ENCODE results near the gene PTX3. TPM values are rescaled to one million over a fixed set of nuclear protein-coding genes. Genes with fewer than 3 reads are reported as not detected.

Gene PTX3
- total and polyA plus RNA-seq, 10 of the 15 experiments (the other 5 are each of a cell fraction or from before 2014, with no cell fraction given) = 0.03 to 0.11 (median 0.06) TPM; not detected in 7

- RAD21 ChIA-PET (ENCODE audit: unreplicated experiment) = no interaction called here
- in situ Hi-C loops (cut with MboI) (no loop called here), intact Hi-C loops (cut with micrococcal nuclease; ENCODE audit: unreplicated experiment) (no loop called here)
- 19% methylated on average over 4 of the region's 4 CpGs for WGBS (ENCODE audit: insufficient coverage, insufficient replicate concordance, low lambda C conversion rate, missing lambda C conversion rate)
- no peaks in the 10 kb centered on the region for H3K4me1 ChIP-seq (ENCODE audit: control insufficient read depth, insufficient read depth, low read length)
- H3K4me2 ChIP-seq (ENCODE audit: control insufficient read depth, insufficient read depth) = no peak overlapping the region
- FAIRE-seq (no peak), DNase-seq (ENCODE audit: low read depth, low spot score) (no peak), ATAC-seq (no peak)
- SMC1A ChIA-PET (ENCODE audit: uncharacterized antibody, unreplicated experiment) = no interaction called here
- no peaks in the 10 kb centered on the region for H3K9me3 ChIP-seq (replicated peaks; ENCODE audit: control insufficient read depth, insufficient read depth, low read length)
- POLR2A ChIA-PET = no interaction called here
- H3K27me3 ChIP-seq (replicated peaks in 1 of 2; ENCODE audit: control insufficient read depth in 2 of 2, insufficient read depth in 2 of 2, low read length in 1 of 2) = no peaks in the 10 kb centered on the region
- BruUV-seq (replicated peaks) = no TSS peak
- no peak for TF ChIP-seq ZNF592 (IDR thresholded peaks at IDR 0.05)
- no peak for TF ChIP-seq TBL1XR1 (IDR thresholded peaks at IDR 0.05; ENCODE audit: low read depth, low read length)
- TF ChIP-seq POLR2AphosphoS2 (IDR thresholded peaks at IDR 0.05; ENCODE audit: low read depth, low read length) = no peak
- TF ChIP-seq STAT3 (IDR thresholded peaks at IDR 0.05; ENCODE audit: low read depth, low read length) = no peak
- TF ChIP-seq RAD21 (IDR thresholded peaks at IDR 0.05; ENCODE audit: insufficient read depth, low read depth, low read length) = no peak
- no peak for TF ChIP-seq YY1 (IDR thresholded peaks at IDR 0.05; ENCODE audit: low read depth, low read length)
- no peak for TF ChIP-seq STAT1 (conservative IDR thresholded peaks at IDR 0.05)
- TF ChIP-seq MLLT1 (IDR thresholded peaks at IDR 0.05) = no peak
- TF ChIP-seq KDM1A (IDR thresholded peaks at IDR 0.05; ENCODE audit: borderline replicate concordance) = no peak
- TF ChIP-seq ZNF274 (IDR thresholded peaks at IDR 0.05; ENCODE audit: insufficient read depth, insufficient read length) = no peak
- no peak for TF ChIP-seq MTA2 (IDR thresholded peaks at IDR 0.05; ENCODE audit: low read depth)
- H4K20me1 ChIP-seq (ENCODE audit: control insufficient read depth, insufficient read depth) = no peaks in the 10 kb centered on the region
- no peak overlapping the region for H3K27ac ChIP-seq (ENCODE audit: control insufficient read depth, insufficient read depth)
- no peaks in the 10 kb centered on the region for H3K79me2 ChIP-seq (ENCODE audit: control insufficient read depth, insufficient read depth, low read length)
- no peak overlapping the region for H3K4me3 ChIP-seq
- CTCF ChIA-PET = no interaction called here
- H3K36me3 ChIP-seq (ENCODE audit: control insufficient read depth in 2 of 2, insufficient read depth in 2 of 2, low read length in 1 of 2) = no peaks in the 10 kb centered on the region
- H2AFZ ChIP-seq (ENCODE audit: control insufficient read depth, low read depth, low read length) = no peak overlapping the region
- no peak overlapping the region for H3K9ac ChIP-seq (ENCODE audit: control insufficient read depth, insufficient read depth, low read length)
Observed at GRCh38 chr3:157427901-157428300, 8.7 kb upstream of the PTX3 start.
